ENCODE results near the gene CRKL.

CRKL gene

GRCh38 chr22:20992456-20993303 lies 75.5 kb downstream of the CRKL start:
- peaks cover 31% of the 10 kb centered on the region for H3K36me3 ChIP-seq (replicated peaks; ENCODE audit: low read depth, low read length)
- no peak overlapping the region for H3K4me2 ChIP-seq (ENCODE audit: low read length)
- H3K4me3 ChIP-seq (ENCODE audit: low read length), result no peak overlapping the region
- H3K4me1 ChIP-seq (ENCODE audit: low read length), result no peaks in the 10 kb centered on the region
- TF ChIP-seq EZH2phosphoT487 (IDR thresholded peaks at IDR 0.05; ENCODE audit: low read depth) (no peak), CTCF (IDR thresholded peaks at IDR 0.05; ENCODE audit: low read depth, low read length) (no peak)
- H3K79me2 ChIP-seq (ENCODE audit: low read length), result no peaks in the 10 kb centered on the region
- no peak overlapping the region for H3K9ac ChIP-seq (ENCODE audit: low read length)
- no peak overlapping the region for H2AFZ ChIP-seq (ENCODE audit: low read depth, low read length)
- H3K27ac ChIP-seq (ENCODE audit: low read length), result no peak overlapping the region
- no peaks in the 10 kb centered on the region for H3K27me3 ChIP-seq (ENCODE audit: low read depth, low read length)
- no peaks in the 10 kb centered on the region for H4K20me1 ChIP-seq (ENCODE audit: insufficient read depth, low read length)
- H3K9me3 ChIP-seq (ENCODE audit: insufficient read depth, low read length), result no peaks in the 10 kb centered on the region

GRCh38 chr22:20993304-20994127 lies 76.3 kb downstream of the CRKL start:
- no peaks in the 10 kb centered on the region for H3K9me3 ChIP-seq (ENCODE audit: insufficient read depth, low read length)
- peaks cover 34% of the 10 kb centered on the region for H3K36me3 ChIP-seq (replicated peaks; ENCODE audit: low read depth, low read length)
- no peak overlapping the region for H3K4me3 ChIP-seq (ENCODE audit: low read length)
- no peak overlapping the region for H3K9ac ChIP-seq (ENCODE audit: low read length)
- H3K27me3 ChIP-seq (ENCODE audit: low read depth, low read length), result no peaks in the 10 kb centered on the region
- no peak overlapping the region for H3K27ac ChIP-seq (ENCODE audit: low read length)
- H4K20me1 ChIP-seq (ENCODE audit: insufficient read depth, low read length), result no peaks in the 10 kb centered on the region
- no peak overlapping the region for H3K4me2 ChIP-seq (ENCODE audit: low read length)
- no peak for TF ChIP-seq EZH2phosphoT487 (IDR thresholded peaks at IDR 0.05; ENCODE audit: low read depth)
- TF ChIP-seq CTCF (IDR thresholded peaks at IDR 0.05; ENCODE audit: low read depth, low read length), result no peak
- H3K4me1 ChIP-seq (ENCODE audit: low read length), result no peaks in the 10 kb centered on the region
- H2AFZ ChIP-seq (ENCODE audit: low read depth, low read length), result no peak overlapping the region
- no peaks in the 10 kb centered on the region for H3K79me2 ChIP-seq (ENCODE audit: low read length)

GRCh38 chr22:20994128-20994901 lies 77.1 kb downstream of the CRKL start:
- Histone ChIP-seq H2AFZ (ENCODE audit: low read depth, low read length) (no peak overlapping the region), H3K9ac (ENCODE audit: low read length) (no peak overlapping the region), H3K27me3 (ENCODE audit: low read depth, low read length) (no peaks in the 10 kb centered on the region), H3K4me1 (ENCODE audit: low read length) (no peaks in the 10 kb centered on the region), H4K20me1 (ENCODE audit: insufficient read depth, low read length) (no peaks in the 10 kb centered on the region), H3K79me2 (ENCODE audit: low read length) (peaks cover under 1% of the 10 kb centered on the region; the same call in 1 of the 2 replicates), H3K4me3 (ENCODE audit: low read length) (no peak overlapping the region), H3K27ac (ENCODE audit: low read length) (no peak overlapping the region), H3K36me3 (replicated peaks; ENCODE audit: low read depth, low read length) (peaks cover 42% of the 10 kb centered on the region), H3K4me2 (ENCODE audit: low read length) (no peak overlapping the region), H3K9me3 (ENCODE audit: insufficient read depth, low read length) (no peaks in the 10 kb centered on the region)
- no peak for TF ChIP-seq CTCF (IDR thresholded peaks at IDR 0.05; ENCODE audit: low read depth, low read length)
- TF ChIP-seq EZH2phosphoT487 (IDR thresholded peaks at IDR 0.05; ENCODE audit: low read depth), result no peak
